Caco-2 (cell line): ENCODE measurements around the gene TANGO2. TPM values are rescaled to one million over a fixed set of nuclear protein-coding genes. Genes with fewer than 3 reads are reported as not detected.
A peak's percentile ranks its signal among the peaks of the same experiment; 100 is the strongest.

Experiments
- BruUV-seq: library from RNA; stranded (reverse); fragments of 400-500 nt; replicated peaks from 2 replicates; lab custom pipeline; 2021; lab: Mats Ljungman, UMichigan
- CTCF ChIA-PET: fragments of 300-600 bp; sonication (Branson Sonifier 250); formaldehyde crosslinking; loops from one replicate; lab custom pipeline; 2022; ENCODE audit warnings: antibody characterized with exemption; lab: Charles Lee
- POLR2A ChIA-PET: fragments of 300-600 bp; sonication (Branson Sonifier 250); formaldehyde crosslinking; loops from one replicate; lab custom pipeline; 2022; ENCODE audit warnings: antibody characterized with exemption; lab: Charles Lee
- DNase-seq, 2 experiments: peaks; one replicate each; pipeline versions ENCODE4 v3.0.0 to v3.0.0-alpha.2; 2020 to 2022
- H3K27me3 ChIP-seq: replicated peaks from 2 replicates; pipeline ENCODE4 v1.6.0; 2011; ENCODE audit warnings: low read length; ENCODE audit not compliant: control insufficient read depth, insufficient read depth
- H3K36me3 ChIP-seq: 2 replicates; pipeline ENCODE4 v1.5.1; 2011; ENCODE audit warnings: low read length; ENCODE audit not compliant: control insufficient read depth, insufficient read depth
- H3K4me1 ChIP-seq: fragments of 250-450 bp; sonication (Bioruptor Pico); 2 replicates; pipeline ENCODE4 v1.5.1; 2020; ENCODE audit warnings: mild to moderate bottlenecking
- H3K4me3 ChIP-seq: 2 replicates; pipeline ENCODE4 v1.5.1; 2011; ENCODE audit warnings: low read depth, mild to moderate bottlenecking, control low read depth, low read length
- H3K9me3 ChIP-seq: fragments of 250-450 bp; sonication (Bioruptor Pico); 2 replicates; pipeline ENCODE4 v1.5.1; 2020; ENCODE audit warnings: mild to moderate bottlenecking, moderate library complexity
- H3K27ac Mint-ChIP-seq: one replicate; pipeline ENCODE4 v1.8.0; 2022; ENCODE audit warnings: mixed read lengths; ENCODE audit not compliant: unreplicated experiment
- H3K27me3 Mint-ChIP-seq: one replicate; pipeline ENCODE4 v1.8.0; 2022; ENCODE audit warnings: mixed read lengths; ENCODE audit not compliant: insufficient read depth, unreplicated experiment
- H3K36me3 Mint-ChIP-seq: one replicate; pipeline ENCODE4 v1.8.0; 2022; ENCODE audit warnings: mild to moderate bottlenecking, mixed read lengths; ENCODE audit not compliant: insufficient read depth, unreplicated experiment
- H3K4me1 Mint-ChIP-seq: one replicate; pipeline ENCODE4 v1.8.0; 2022; ENCODE audit warnings: low read depth, mixed read lengths; ENCODE audit not compliant: unreplicated experiment
- H3K4me3 Mint-ChIP-seq: one replicate; pipeline ENCODE4 v1.8.0; 2022; ENCODE audit warnings: mild to moderate bottlenecking, moderate library complexity, mixed read lengths; ENCODE audit not compliant: unreplicated experiment
- H3K9me3 Mint-ChIP-seq: one replicate; pipeline ENCODE4 v1.8.0; 2022; ENCODE audit warnings: mixed read lengths; ENCODE audit not compliant: unreplicated experiment
- intact Hi-C: fragments of 100-400 bp; cut with micrococcal nuclease; formaldehyde crosslinking; loops from one replicate; pipeline ENCODE4 v1.10.0; 2022; ENCODE audit not compliant: unreplicated experiment
- total RNA-seq: library from RNA; stranded (reverse); gene quantifications from 2 replicates; pipeline ENCODE4 v1.2.3, GENCODE V29; 2022
- TF ChIP-seq, protein P1 (sequence below), 2 experiments: fragments of 200-600 bp in 1 of 2; IDR thresholded peaks; 1 replicate in 1 of 2; 2 replicates in 1 of 2; pipeline versions ENCODE4 v1.5.1 to v1.8.0; 2011 to 2022; ENCODE audit warnings: antibody characterized with exemption in 1 of 2, control low read depth in 1 of 2, inconsistent platforms in 1 of 2, low read depth in 1 of 2, low read length in 1 of 2, mild to moderate bottlenecking in 1 of 2, moderate library complexity in 1 of 2; ENCODE audit not compliant: insufficient read depth in 1 of 2, severe bottlenecking in 1 of 2, unreplicated experiment in 1 of 2

The TANGO2 gene
- total RNA-seq, 1 experiment from 2014 or later = 26.6 TPM

DNA sequence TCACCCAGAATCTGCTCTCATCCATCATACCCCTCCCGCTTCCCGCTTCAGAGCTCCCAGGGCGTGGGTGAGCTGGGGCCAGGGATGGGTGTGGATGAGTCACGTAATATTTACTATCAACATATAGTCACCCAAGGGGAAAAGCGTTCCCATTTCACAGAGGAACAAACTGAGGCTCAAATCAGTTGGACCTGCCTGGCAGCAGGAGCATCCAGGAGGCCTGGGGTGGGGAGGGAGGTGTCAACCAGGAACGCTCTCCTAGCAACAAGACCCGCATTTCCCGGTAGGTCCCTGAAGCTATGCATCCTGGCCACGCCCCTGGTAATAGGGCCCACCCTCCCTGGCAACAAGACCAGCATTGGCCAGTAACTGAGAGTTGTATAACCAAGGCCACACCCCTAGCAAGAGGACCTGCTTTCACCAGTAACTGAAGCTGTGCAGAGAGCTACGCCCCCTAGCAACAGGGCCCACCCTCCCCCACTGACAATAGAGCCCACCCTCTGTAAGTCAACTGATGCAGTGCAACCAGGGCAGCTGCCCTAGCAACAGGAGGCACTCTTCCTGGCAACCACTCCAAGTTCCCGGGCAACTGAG lies 46.5 kb upstream of the TANGO2 start:
- ChIA-PET POLR2A (no interaction called here), CTCF (no interaction called here)
- no peaks in the 10 kb centered on the region for H3K27me3 Mint-ChIP-seq
- no TSS peak for BruUV-seq
- H3K4me1 Mint-ChIP-seq = peaks cover 7% of the 10 kb centered on the region
- no peaks in the 10 kb centered on the region for H3K27me3 ChIP-seq
- no peak overlapping the region for H3K4me3 ChIP-seq
- peaks cover 6% of the 10 kb centered on the region; the same call in 1 of the 2 replicates for H3K4me1 ChIP-seq
- H3K36me3 Mint-ChIP-seq = peaks cover 27% of the 10 kb centered on the region
- intact Hi-C loops = no loop called here
- no peaks in the 10 kb centered on the region for H3K9me3 ChIP-seq
- no peaks in the 10 kb centered on the region for H3K9me3 Mint-ChIP-seq
- peak overlapping the region; percentile 58 for H3K27ac Mint-ChIP-seq
- no peaks in the 10 kb centered on the region; the same call in 1 of the 2 replicates for H3K36me3 ChIP-seq
- no peak overlapping the region for H3K4me3 Mint-ChIP-seq
- peak; percentile 43 to 60 for DNase-seq
- TF ChIP-seq, protein P1, sequence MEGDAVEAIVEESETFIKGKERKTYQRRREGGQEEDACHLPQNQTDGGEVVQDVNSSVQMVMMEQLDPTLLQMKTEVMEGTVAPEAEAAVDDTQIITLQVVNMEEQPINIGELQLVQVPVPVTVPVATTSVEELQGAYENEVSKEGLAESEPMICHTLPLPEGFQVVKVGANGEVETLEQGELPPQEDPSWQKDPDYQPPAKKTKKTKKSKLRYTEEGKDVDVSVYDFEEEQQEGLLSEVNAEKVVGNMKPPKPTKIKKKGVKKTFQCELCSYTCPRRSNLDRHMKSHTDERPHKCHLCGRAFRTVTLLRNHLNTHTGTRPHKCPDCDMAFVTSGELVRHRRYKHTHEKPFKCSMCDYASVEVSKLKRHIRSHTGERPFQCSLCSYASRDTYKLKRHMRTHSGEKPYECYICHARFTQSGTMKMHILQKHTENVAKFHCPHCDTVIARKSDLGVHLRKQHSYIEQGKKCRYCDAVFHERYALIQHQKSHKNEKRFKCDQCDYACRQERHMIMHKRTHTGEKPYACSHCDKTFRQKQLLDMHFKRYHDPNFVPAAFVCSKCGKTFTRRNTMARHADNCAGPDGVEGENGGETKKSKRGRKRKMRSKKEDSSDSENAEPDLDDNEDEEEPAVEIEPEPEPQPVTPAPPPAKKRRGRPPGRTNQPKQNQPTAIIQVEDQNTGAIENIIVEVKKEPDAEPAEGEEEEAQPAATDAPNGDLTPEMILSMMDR (IDR thresholded peaks at IDR 0.05; ENCODE audit: insufficient read depth in 1 of 2, low read depth in 1 of 2, low read length in 1 of 2, severe bottlenecking in 1 of 2, unreplicated experiment in 1 of 2) = no peak

DNA sequence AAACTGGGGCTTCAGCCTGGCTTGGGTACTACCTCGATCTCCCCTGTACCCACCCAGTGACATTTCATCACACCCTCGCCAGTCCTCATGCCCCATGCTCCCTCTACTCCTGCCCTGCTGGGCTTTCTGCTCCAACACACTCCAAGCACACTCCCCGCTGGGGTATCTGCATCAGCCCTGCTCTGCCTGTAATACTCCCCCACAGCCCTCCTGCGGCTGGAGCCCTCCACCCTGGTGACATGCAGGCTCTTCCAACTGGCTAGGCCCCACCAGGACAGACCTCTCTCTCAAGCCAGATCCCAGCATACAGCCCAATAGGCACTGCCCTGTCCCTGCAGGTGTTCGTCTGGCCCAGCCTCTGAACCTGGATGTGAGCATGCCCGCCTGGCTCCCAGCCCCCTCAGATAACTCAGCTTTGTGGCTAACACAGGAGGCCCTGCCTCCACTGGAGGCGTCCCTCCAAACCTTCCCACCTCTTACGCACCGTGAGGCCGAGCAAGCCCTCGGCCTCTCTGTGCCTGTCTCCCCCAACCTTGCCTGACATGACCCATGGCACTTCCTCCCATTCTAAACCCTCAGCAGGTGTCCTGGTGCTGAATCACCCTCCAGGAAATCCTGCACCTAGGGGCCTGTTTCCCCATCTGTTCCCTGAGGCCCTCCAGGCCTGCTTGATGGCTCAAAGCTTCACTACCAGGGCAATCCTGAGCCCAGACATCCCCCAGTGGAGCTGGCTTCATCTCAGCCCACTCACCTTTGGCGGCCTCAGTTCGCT lies 45.8 kb upstream of the TANGO2 start:
- DNase-seq = no peak
- Mint-ChIP-seq H3K27me3 (no peaks in the 10 kb centered on the region), H3K27ac (peak overlapping the region; percentile 58)

DNA sequence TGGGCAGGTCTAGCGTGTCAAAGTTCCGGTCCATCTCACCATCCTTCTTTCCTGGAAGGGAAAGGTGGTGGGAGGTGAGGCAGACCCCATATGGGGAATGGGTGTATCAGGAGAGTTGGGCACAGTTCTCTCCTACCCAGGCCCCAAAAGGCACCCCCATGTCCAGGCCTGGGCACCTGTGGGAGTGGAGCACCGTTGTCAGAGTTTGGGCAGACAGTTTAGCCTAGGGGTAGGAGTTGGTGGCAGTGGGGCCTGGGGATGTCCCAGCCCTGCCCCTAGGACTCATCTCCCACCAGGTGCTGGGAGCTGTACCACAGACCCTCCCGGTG lies 45.2 kb upstream of the TANGO2 start:
- Mint-ChIP-seq H3K4me1 (peaks cover 5% of the 10 kb centered on the region), H3K36me3 (peaks cover 19% of the 10 kb centered on the region), H3K4me3 (no peak overlapping the region), H3K27ac (no peak overlapping the region), H3K9me3 (no peaks in the 10 kb centered on the region), H3K27me3 (no peaks in the 10 kb centered on the region)
- no peak overlapping the region for H3K4me3 ChIP-seq
- H3K9me3 ChIP-seq = no peaks in the 10 kb centered on the region
- DNase-seq = no peak
- H3K36me3 ChIP-seq = no peaks in the 10 kb centered on the region; the same call in 1 of the 2 replicates
- no TSS peak for BruUV-seq
- ChIA-PET POLR2A (no interaction called here), CTCF (no interaction called here)
- peaks cover 5% of the 10 kb centered on the region; the same call in 1 of the 2 replicates for H3K4me1 ChIP-seq
- TF ChIP-seq, protein P1 (IDR thresholded peaks at IDR 0.05; ENCODE audit: insufficient read depth in 1 of 2, low read depth in 1 of 2, low read length in 1 of 2, severe bottlenecking in 1 of 2, unreplicated experiment in 1 of 2) = no peak
- intact Hi-C loops = no loop called here
- H3K27me3 ChIP-seq = no peaks in the 10 kb centered on the region

More for the DNA sequence above, 45.8 kb upstream of the TANGO2 start:
- TF ChIP-seq, protein P1 (IDR thresholded peaks at IDR 0.05; ENCODE audit: insufficient read depth in 1 of 2, low read depth in 1 of 2, low read length in 1 of 2, severe bottlenecking in 1 of 2, unreplicated experiment in 1 of 2) = no peak
- POLR2A ChIA-PET = no interaction called here
- BruUV-seq = no TSS peak
- intact Hi-C loops = no loop called here
- H3K9me3 Mint-ChIP-seq = no peaks in the 10 kb centered on the region
- H3K4me1 ChIP-seq = peaks cover 6% of the 10 kb centered on the region; the same call in 1 of the 2 replicates
- H3K36me3 ChIP-seq = no peaks in the 10 kb centered on the region; the same call in 1 of the 2 replicates
- H3K4me3 ChIP-seq = no peak overlapping the region
- H3K4me3 Mint-ChIP-seq = no peak overlapping the region
- CTCF ChIA-PET = no interaction called here
- H3K9me3 ChIP-seq = no peaks in the 10 kb centered on the region
- H3K36me3 Mint-ChIP-seq = peaks cover 25% of the 10 kb centered on the region
- peaks cover 7% of the 10 kb centered on the region for H3K4me1 Mint-ChIP-seq
- H3K27me3 ChIP-seq = no peaks in the 10 kb centered on the region
